KMS-11 (cell line): ENCODE data around the gene ERICH4.

ENCODE experiments used
- H2AFZ ChIP-seq: fragments of 200-600 bp; sonication (generic); 2 replicates; pipeline ENCODE4 v1.6.1; 2016; ENCODE audit warnings: antibody characterized with exemption, mixed run types, low read depth
- H3K27ac ChIP-seq: fragments of 200-600 bp; sonication (generic); 2 replicates; pipeline ENCODE4 v1.6.1; 2016; ENCODE audit warnings: mild to moderate bottlenecking, mixed run types
- H3K27me3 ChIP-seq: fragments of 200-600 bp; sonication (generic); 2 replicates; pipeline ENCODE4 v1.6.1; 2017; ENCODE audit warnings: mild to moderate bottlenecking, low read depth, mixed run types, moderate library complexity; ENCODE audit not compliant: insufficient read depth
- H3K36me3 ChIP-seq: fragments of 200-600 bp; sonication (generic); 2 replicates; pipeline ENCODE4 v1.6.1; 2017; ENCODE audit warnings: mild to moderate bottlenecking, mixed run types; ENCODE audit not compliant: insufficient read depth
- H3K4me1 ChIP-seq: fragments of 200-600 bp; sonication (generic); 2 replicates; pipeline ENCODE4 v1.6.1; 2016; ENCODE audit warnings: mild to moderate bottlenecking, low read depth, mixed run types; ENCODE audit not compliant: poor library complexity, severe bottlenecking
- H3K4me2 ChIP-seq: fragments of 200-600 bp; sonication (generic); 2 replicates; pipeline ENCODE4 v1.7.0; 2016; ENCODE audit warnings: mild to moderate bottlenecking, mixed run types
- H3K4me3 ChIP-seq: fragments of 200-600 bp; sonication (generic); IDR thresholded peaks from 2 replicates; pipeline ENCODE4 v1.6.1; 2017; ENCODE audit warnings: low read depth, low read length, mixed read lengths; ENCODE audit not compliant: insufficient read depth
- H3K79me2 ChIP-seq: fragments of 200-600 bp; sonication (generic); 2 replicates; pipeline ENCODE4 v1.6.1; 2016; ENCODE audit warnings: low read depth, mixed run types; ENCODE audit not compliant: insufficient read depth
- H3K9ac ChIP-seq: fragments of 200-600 bp; sonication (generic); 2 replicates; pipeline ENCODE4 v1.6.1; 2016; ENCODE audit warnings: mild to moderate bottlenecking, mixed run types
- H4K20me1 ChIP-seq: fragments of 200-600 bp; sonication (generic); 2 replicates; pipeline ENCODE4 v1.6.1; 2016; ENCODE audit warnings: mild to moderate bottlenecking, mixed run types; ENCODE audit not compliant: insufficient read depth
- CTCF ChIP-seq: fragments of 200-600 bp; sonication (generic); conservative IDR thresholded peaks from 2 replicates; pipeline ENCODE4 v1.6.1; 2017; ENCODE audit warnings: low read depth, mild to moderate bottlenecking, antibody characterized with exemption, low read length, moderate library complexity, mixed read lengths

Gene ERICH4

GRCh38 chr19:41412953-41413352, 30.0 kb upstream of the ERICH4 start:
- Histone ChIP-seq H3K36me3 (no peaks in the 10 kb centered on the region; the same call in 1 of the 2 replicates), H3K4me3 (no peak overlapping the region)
- no peak for TF ChIP-seq CTCF

DNA sequence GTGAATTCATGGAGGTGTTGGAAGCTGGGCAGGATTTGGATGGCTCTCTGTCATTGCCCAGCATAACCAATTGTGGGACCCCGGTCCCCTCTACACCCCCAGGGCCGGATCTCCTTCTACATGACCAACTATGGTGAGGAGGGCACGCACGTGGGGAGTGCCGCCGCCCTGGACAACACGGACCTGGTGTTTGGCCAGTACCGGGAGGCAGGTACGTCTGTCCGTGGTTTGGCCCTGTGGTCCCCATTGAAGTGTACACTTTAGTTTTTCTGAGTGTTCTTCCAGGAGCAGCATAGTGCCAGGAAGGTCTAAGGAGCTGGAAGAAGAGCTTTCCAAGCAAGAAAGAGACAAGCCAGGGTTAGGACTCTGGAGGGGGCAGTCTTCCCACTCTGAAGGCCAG, 29.0 kb upstream of the ERICH4 start:
- Histone ChIP-seq H3K27me3 (no peaks in the 10 kb centered on the region), H4K20me1 (no peaks in the 10 kb centered on the region), H3K4me3 (no peak overlapping the region), H3K79me2 (no peaks in the 10 kb centered on the region), H3K9ac (no peak overlapping the region), H3K36me3 (no peaks in the 10 kb centered on the region; the same call in 1 of the 2 replicates), H3K4me2 (no peak overlapping the region), H2AFZ (no peak overlapping the region), H3K27ac (no peak overlapping the region), H3K4me1 (peaks cover 38% of the 10 kb centered on the region)
- TF ChIP-seq CTCF, result no peak

More at GRCh38 chr19:41412953-41413352, 30.0 kb upstream of the ERICH4 start:
- no peaks in the 10 kb centered on the region for H3K27me3 ChIP-seq
- no peak overlapping the region for H3K27ac ChIP-seq
- H3K79me2 ChIP-seq, result no peaks in the 10 kb centered on the region; the same call in 1 of the 2 replicates
- H3K4me2 ChIP-seq, result no peak overlapping the region
- H3K9ac ChIP-seq, result no peak overlapping the region
- no peaks in the 10 kb centered on the region for H4K20me1 ChIP-seq
- H2AFZ ChIP-seq, result no peak overlapping the region
- peaks cover 48% of the 10 kb centered on the region for H3K4me1 ChIP-seq

- Histone ChIP-seq H3K9ac (no peak overlapping the region), H3K27me3 (no peaks in the 10 kb centered on the region), H3K36me3 (no peaks in the 10 kb centered on the region; the same call in 1 of the 2 replicates), H2AFZ (no peak overlapping the region), H3K4me2 (no peak overlapping the region), H3K79me2 (no peaks in the 10 kb centered on the region), H3K27ac (no peak overlapping the region), H4K20me1 (no peaks in the 10 kb centered on the region), H3K4me3 (no peak overlapping the region), H3K4me1 (peaks cover 33% of the 10 kb centered on the region)
- no peak for TF ChIP-seq CTCF
Observed at GRCh38 chr19:41414461-41414860, 28.5 kb upstream of the ERICH4 start.

GRCh38 chr19:41415154-41415571, 27.8 kb upstream of the ERICH4 start:
- Histone ChIP-seq H3K4me1 (peaks cover 26% of the 10 kb centered on the region), H3K36me3 (no peaks in the 10 kb centered on the region; the same call in 1 of the 2 replicates), H3K4me3 (no peak overlapping the region), H3K27ac (no peak overlapping the region), H3K27me3 (no peaks in the 10 kb centered on the region), H3K79me2 (no peaks in the 10 kb centered on the region), H3K9ac (no peak overlapping the region), H2AFZ (no peak overlapping the region), H3K4me2 (no peak overlapping the region), H4K20me1 (no peaks in the 10 kb centered on the region)
- no peak for TF ChIP-seq CTCF
